ENCODE data around the gene OSBPL10. TPM values are rescaled to one million over a fixed set of nuclear protein-coding genes. Genes with fewer than 3 reads are reported as not detected.
A peak's percentile ranks its signal among the peaks of the same experiment; 100 is the strongest.

Gene OSBPL10
- polyA plus RNA-seq, 2 of the 4 experiments (the other 2 are of a cell fraction): 9.2 to 17.0 TPM

GRCh38 chr3:31958701-31959152 is 22.3 kb downstream of the OSBPL10 start:
- Histone ChIP-seq H3K4me1 (peaks cover 57% of the 10 kb centered on the region), H3K27ac (0 out of 6 replicates have a peak overlapping the region, but pooled peaks of 1 of the 2 experiments have one; percentile 74), H3K4me2 (peak overlapping the region; percentile 31), H3K4me3 (no peak overlapping the region), H3K9me3 (peaks cover 19% of the 10 kb centered on the region)
- WGBS (ENCODE audit: missing lambda C conversion rate): 77% methylated on average over 3 of the region's 3 CpGs
- POLR2A ChIA-PET: no interaction called here
- TF ChIP-seq MAX (IDR thresholded peaks at IDR 0.05) (0 out of 2 replicates have a peak, but pooled peaks have one; percentile 14), MAFK (IDR thresholded peaks at IDR 0.05; ENCODE audit: partially characterized antibody) (no peak), HES2 (IDR thresholded peaks at IDR 0.05) (no peak), HEYL (CRISPR knock-in tag; IDR thresholded peaks at IDR 0.05) (no peak), RNF2 (IDR thresholded peaks at IDR 0.05; ENCODE audit: borderline replicate concordance, low read depth) (no peak), EP300 (IDR thresholded peaks at IDR 0.05) (no peak), JUNB (IDR thresholded peaks at IDR 0.05) (no peak)
- FAIRE-seq (no peak), ATAC-seq (no peak), DNase-seq (ENCODE audit: low read depth in 1 of 2, low spot score in 1 of 2) (no peak)
- CTCF ChIA-PET: no interaction called here

GRCh38 chr3:31957106-31957505 is 24.0 kb downstream of the OSBPL10 start:
- Histone ChIP-seq H3K4me3 (no peak overlapping the region), H3K4me1 (peaks cover 41% of the 10 kb centered on the region), H3K4me2 (no peak overlapping the region), H3K9me3 (peaks cover 19% of the 10 kb centered on the region), H3K27ac (no peak overlapping the region)
- 85% methylated on average over 3 of the region's 3 CpGs for WGBS (ENCODE audit: missing lambda C conversion rate)
- TF ChIP-seq SMC3 (IDR thresholded peaks at IDR 0.05) (no peak), ZC3H11A (IDR thresholded peaks at IDR 0.05) (no peak), JUN (IDR thresholded peaks at IDR 0.05) (no peak)
- ChIA-PET CTCF (no interaction called here), POLR2A (no interaction called here)
- FAIRE-seq: no peak
- no peak for ATAC-seq
- DNase-seq (ENCODE audit: low read depth in 1 of 2, low spot score in 1 of 2): no peak

GRCh38 chr3:31955581-31955980 is 25.5 kb downstream of the OSBPL10 start:
- H3K27ac ChIP-seq: no peak overlapping the region
- peaks cover 27% of the 10 kb centered on the region for H3K4me1 ChIP-seq
- ChIA-PET CTCF (interaction anchor here (1.1 kb wide), 1 partner anchor 189 kb away, joined by 4 read pairs; no protein-coding TSS in a partner anchor), POLR2A (no interaction called here)
- no peak for FAIRE-seq
- ATAC-seq: no peak
- TF ChIP-seq CBX2 (IDR thresholded peaks at IDR 0.05; ENCODE audit: borderline replicate concordance, low read depth) (no peak), HOXB13 (CRISPR knock-in tag; IDR thresholded peaks at IDR 0.05; ENCODE audit: low read depth) (no peak), ATOH8 (CRISPR knock-in tag; IDR thresholded peaks at IDR 0.05; ENCODE audit: low read depth) (no peak), ZSCAN20 (CRISPR knock-in tag; IDR thresholded peaks at IDR 0.05) (no peak), MAZ (IDR thresholded peaks at IDR 0.05; ENCODE audit: borderline replicate concordance, low read depth, low read length) (no peak), REST (IDR thresholded peaks at IDR 0.05) (no peak), HDAC2 (IDR thresholded peaks at IDR 0.05) (no peak), SREBF2 (IDR thresholded peaks at IDR 0.05) (no peak), RAD21 (conservative IDR thresholded peaks at IDR 0.05 in 1 of 2, IDR thresholded peaks at IDR 0.05 in 1 of 2) (no peak), HEYL (CRISPR knock-in tag; IDR thresholded peaks at IDR 0.05) (no peak)
- H3K4me3 ChIP-seq: no peak overlapping the region
- H3K9me3 ChIP-seq: peaks cover 21% of the 10 kb centered on the region
- no peak overlapping the region for H3K4me2 ChIP-seq
- no peak for DNase-seq (ENCODE audit: low read depth in 1 of 2, low spot score in 1 of 2)

All from A549 (cell line).